RWPE1 (cell line): ENCODE data around the gene MEGF6.

Source experiments
- CTCF ChIA-PET: fragments of 350-600 bp; sonication (Branson Sonifier 250); formaldehyde crosslinking; extraction: SDS; loops from one replicate; lab custom pipeline; 2021; lab: Yijun Ruan, JAX
- POLR2A ChIA-PET: fragments of 400-600 bp; formaldehyde crosslinking; extraction: SDS; loops from one replicate; lab custom pipeline; 2020; ENCODE audit warnings: antibody characterized with exemption; ENCODE audit not compliant: low non-redundant PET; lab: Yijun Ruan, JAX
- DNase-seq: peaks from one replicate; pipeline ENCODE4 v3.0.0; 2012; ENCODE audit warnings: low spot score
- H3K27ac ChIP-seq: fragments of 450-650 bp; 2 replicates; pipeline ENCODE4 v1.5.1; 2017
- CTCF ChIP-seq: fragments of 450-650 bp; conservative IDR thresholded peaks from 2 replicates; pipeline ENCODE4 v1.5.1; 2017; ENCODE audit warnings: low read depth, mild to moderate bottlenecking

Gene MEGF6

GRCh38 chr1:3548895-3549294, 62.4 kb downstream of the MEGF6 start:
- no peak for DNase-seq
- ChIA-PET POLR2A (no interaction called here), CTCF (interaction anchor here (1.1 kb wide), 1 partner anchor 96 kb away, joined by 4 read pairs; no protein-coding TSS in a partner anchor)
- H3K27ac ChIP-seq, result peak overlapping the region; percentile 76
- no peak for TF ChIP-seq CTCF

- DNase-seq, result no peak
- peak overlapping the region; percentile 76 for H3K27ac ChIP-seq
- ChIA-PET CTCF (interaction anchor here (0.7 to 1.1 kb wide), 2 partner anchors 71 to 95 kb away, joined by 3 to 4 read pairs; no protein-coding TSS in a partner anchor), POLR2A (no interaction called here)
- no peak for TF ChIP-seq CTCF
Observed at GRCh38 chr1:3548156-3548893, 63.0 kb downstream of the MEGF6 start.

GRCh38 chr1:3547055-3548005, 64.0 kb downstream of the MEGF6 start:
- H3K27ac ChIP-seq, result peak overlapping the region; percentile 76
- DNase-seq, result no peak
- no peak for TF ChIP-seq CTCF
- ChIA-PET CTCF (interaction anchor here (0.7 kb wide), 1 partner anchor 72 kb away, joined by 3 read pairs; no protein-coding TSS in a partner anchor), POLR2A (no interaction called here)

- ChIA-PET POLR2A (no interaction called here), CTCF (interaction anchor here (0.8 kb wide), 1 partner anchor 64 kb away, joined by 3 read pairs; no protein-coding TSS in a partner anchor)
- no peak for TF ChIP-seq CTCF
- peak overlapping the region; percentile 52 for H3K27ac ChIP-seq
- DNase-seq, result no peak
Observed at GRCh38 chr1:3546048-3546384, 65.3 kb downstream of the MEGF6 start.

- H3K27ac ChIP-seq, result peak overlapping the region; percentile 52
- CTCF ChIA-PET, result interaction anchor here (0.8 kb wide), 1 partner anchor 64 kb away, joined by 3 read pairs; no protein-coding TSS in a partner anchor
- POLR2A ChIA-PET, result no interaction called here
- DNase-seq, result no peak
- no peak for TF ChIP-seq CTCF
Observed at GRCh38 chr1:3545363-3546047, 65.8 kb downstream of the MEGF6 start.
